ENCODE results near the gene RANBP3L.
"Not testable (repeated sequence)": the region's sequence is repeated elsewhere in the genome, so short reads cannot be mapped to it uniquely, and the experiment has no call there.

The RANBP3L gene

DNA sequence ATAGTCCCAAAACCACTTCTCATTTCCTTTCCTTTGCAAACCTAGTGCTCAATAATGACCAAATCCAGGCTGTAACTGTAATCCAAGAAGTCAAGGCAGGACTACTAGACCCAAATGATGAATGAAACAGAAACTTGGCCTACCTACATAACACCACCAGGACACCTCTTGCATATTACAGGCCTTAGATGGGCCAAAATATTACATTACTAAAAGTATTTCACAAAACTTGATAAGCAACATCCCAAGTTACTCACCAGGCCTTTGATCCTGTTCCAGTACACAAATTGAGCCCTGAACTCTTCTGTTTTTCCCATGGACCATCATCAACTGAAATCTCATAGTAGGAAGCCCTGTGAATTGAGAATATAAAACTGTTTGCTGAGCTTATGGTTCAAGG is 94.8 kb downstream of the RANBP3L start:
- no peak for DNase-seq (ENCODE audit: low spot score)

DNA sequence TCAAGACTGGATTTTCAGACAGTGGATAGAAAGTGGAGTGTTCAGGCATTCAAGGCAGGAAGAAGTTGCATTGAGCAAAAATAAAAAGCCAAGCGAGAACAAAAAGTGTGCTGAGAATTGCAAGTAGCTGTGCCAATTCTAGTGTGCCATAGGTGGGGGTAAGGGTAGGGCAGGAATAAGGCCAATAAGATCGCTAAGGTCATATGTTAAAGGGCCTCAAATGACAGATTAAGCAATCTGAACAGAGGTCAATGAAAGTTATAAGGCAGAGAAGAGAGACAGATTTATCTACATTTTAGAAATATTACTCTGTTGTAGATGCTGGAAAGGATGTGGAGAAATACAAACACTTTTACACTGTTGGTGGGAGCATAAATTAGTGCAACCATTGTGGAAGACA is 96.4 kb downstream of the RANBP3L start:
- no peak for DNase-seq (ENCODE audit: low spot score)

DNA sequence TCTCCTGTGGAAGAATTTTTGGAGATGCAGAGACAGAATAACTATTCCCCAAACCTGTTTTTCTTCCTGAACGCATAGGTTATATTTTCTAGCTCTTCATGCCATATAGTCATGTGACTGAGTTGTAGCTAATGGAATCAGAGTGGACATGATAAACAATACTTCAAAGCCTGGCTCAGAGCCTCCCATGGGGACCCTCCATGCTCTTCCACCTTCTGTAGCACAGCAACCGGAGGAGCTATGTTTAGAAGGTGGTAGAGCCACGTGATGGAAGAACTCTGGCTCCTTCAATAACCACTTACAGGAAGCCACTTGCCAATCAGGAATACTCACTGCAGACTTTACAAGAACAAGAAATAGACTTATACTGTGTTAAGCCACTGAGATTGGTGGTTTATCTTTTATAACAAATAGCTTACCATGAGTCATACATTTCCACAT is 99.2 kb downstream of the RANBP3L start:
- no peak for DNase-seq (ENCODE audit: low spot score)

- DNase-seq (ENCODE audit: low spot score) = no peak
Measured at GRCh38 chr5:36200513-36200912, 101.2 kb downstream of the RANBP3L start.

GRCh38 chr5:36199620-36200019 is 102.1 kb downstream of the RANBP3L start:
- DNase-seq (ENCODE audit: low spot score) = no peak

DNA sequence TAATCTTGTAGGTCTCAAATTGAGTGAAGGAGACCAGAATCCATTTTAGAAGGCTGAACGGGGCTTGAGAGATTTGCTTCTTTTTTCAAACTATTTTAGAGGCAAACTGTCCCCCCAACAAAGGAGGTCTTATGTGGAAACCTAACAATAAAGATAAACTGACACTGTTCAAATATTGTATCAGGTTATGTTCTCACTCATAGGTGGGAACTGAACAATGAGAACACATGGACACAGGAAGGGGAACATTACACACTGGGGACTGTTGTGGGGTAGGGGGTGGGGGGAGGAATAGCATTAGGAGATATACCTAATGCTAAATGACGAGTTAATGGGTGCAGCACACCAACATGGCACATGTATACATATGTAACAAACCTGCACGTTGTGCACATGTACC is 102.9 kb downstream of the RANBP3L start:
- DNase-seq (ENCODE audit: low spot score) = not testable (repeated sequence)

Data from SK-N-DZ (cell line).